Gastroesophageal sphincter (tissue), 4 donors: ENCODE measurements around the gene FOXI3. TPM values are rescaled to one million over a fixed set of nuclear protein-coding genes. Genes with fewer than 3 reads are reported as not detected.

Experiments
- ATAC-seq: fragments of 150-250 bp; one replicate; pipeline ENCODE4 v1.9.1; 2016; ENCODE audit warnings: mild to moderate bottlenecking, moderate library complexity
- H3K27ac ChIP-seq, 4 donors: fragments of 200-600 bp; sonication (generic) in 3 of 4; 1 replicate in 3 of 4; 2 replicates in 1 of 4; pipeline ENCODE4 v1.5.1; 2016 to 2019
- H3K27me3 ChIP-seq: fragments of 200-600 bp; sonication (generic); one replicate; pipeline ENCODE4 v1.5.1; 2019
- H3K36me3 ChIP-seq, 2 donors: fragments of 200-600 bp; sonication (generic); one replicate each; pipeline ENCODE4 v1.5.1; 2019; ENCODE audit warnings: control low read depth in 1 of 2
- H3K4me1 ChIP-seq, 3 donors: fragments of 200-600 bp; sonication (generic); 1 replicate in 2 of 3; 2 replicates in 1 of 3; pipeline ENCODE4 v1.5.1; 2016 to 2019; ENCODE audit warnings: control low read depth in 2 of 3
- H3K4me3 ChIP-seq, 2 donors: fragments of 200-600 bp; sonication (generic); one replicate each; pipeline ENCODE4 v1.5.1; 2019; ENCODE audit warnings: mild to moderate bottlenecking in 1 of 2, moderate library complexity in 1 of 2
- H3K9me3 ChIP-seq, 3 donors: fragments of 200-600 bp; sonication (generic); one replicate each; pipeline ENCODE4 v1.5.1; 2017 to 2019; ENCODE audit warnings: control low read depth in 2 of 3
- CTCF ChIP-seq, 4 experiments: fragments of 200-600 bp in 2 of 4; fragments of 450-650 bp in 2 of 4; sonication (generic) in 1 of 4; IDR thresholded peaks; one replicate each; pipeline ENCODE4 v1.5.1; 2017 to 2019; ENCODE audit warnings: antibody characterized with exemption in 4 of 4, mild to moderate bottlenecking in 2 of 4, moderate library complexity in 2 of 4
- EP300 ChIP-seq: sonication (generic); formaldehyde crosslinking; IDR thresholded peaks from one replicate; pipeline ENCODE4 v1.6.1; 2017; ENCODE audit warnings: antibody characterized with exemption, mild to moderate bottlenecking
- POLR2A ChIP-seq, 2 donors: fragments of 450-650 bp; IDR thresholded peaks; one replicate each; pipeline ENCODE4 v1.6.1; 2017; ENCODE audit warnings: antibody characterized with exemption in 2 of 2, mild to moderate bottlenecking in 2 of 2, moderate library complexity in 1 of 2
- POLR2AphosphoS5 ChIP-seq: sonication (generic); formaldehyde crosslinking; IDR thresholded peaks from one replicate; pipeline ENCODE4 v1.6.1; 2017; ENCODE audit warnings: antibody characterized with exemption
- WGBS, 2 donors: methylation state at CpG; one replicate each; pipeline ENCODE4 v1.1.5; 2018; ENCODE audit warnings: low coverage in 1 of 2; 5-methylcytosine and 5-hydroxymethylcytosine counted together
- small RNA-seq, 4 donors: library from RNA; depleted of rRNA; stranded (forward); fragments of <200 nt; gene quantifications; one replicate each; pipeline ENCODE3, GENCODE V24; 2016
- total RNA-seq, 4 donors: library from RNA; depleted of rRNA; stranded (reverse); fragments of >200 nt; gene quantifications; one replicate each; pipeline ENCODE4 v1.1.0, GENCODE V29; 2016

Gene FOXI3
- total RNA-seq, 4 donors from 2014 or later, result not detected

- no peak overlapping the region for H3K27ac ChIP-seq
- H3K4me1 ChIP-seq, result no peaks in the 10 kb centered on the region
- no peak overlapping the region for H3K4me3 ChIP-seq
- no peak for ATAC-seq
- H3K27me3 ChIP-seq, result peaks cover 13% of the 10 kb centered on the region
- H3K9me3 ChIP-seq, result no peaks in the 10 kb centered on the region
- no peaks in the 10 kb centered on the region for H3K36me3 ChIP-seq
- TF ChIP-seq POLR2A (IDR thresholded peaks at IDR 0.05), result no peak
- TF ChIP-seq CTCF (IDR thresholded peaks at IDR 0.05), result no peak
- no peak for TF ChIP-seq EP300
- TF ChIP-seq POLR2AphosphoS5, result no peak
- WGBS, 2 donors, result 52% methylated on average over 5 of the region's 5 CpGs; no CpG with 5 or more reads in 1 of the 2 donors
Measured at GRCh38 chr2:88398180-88398579, 54.3 kb downstream of the FOXI3 start.

Small RNA genes lying within 50 kb of the gene (small RNA-seq; reads per million reads assigned to genes)
- gene RNU6-1007P, result 0 reads per million in 4 donors

Other genes starting within 250 kb of the FOXI3 start
- gene EIF2AK3, start 174.8 kb upstream of the FOXI3 start, total RNA-seq, result 10 to 100 TPM in 3 of 4 donors, 1 to 10 TPM in 1; 9.6 to 22.0 (median 14.7) TPM
- gene RPIA, start 239.0 kb upstream of the FOXI3 start, total RNA-seq, result 1 to 10 TPM; 4.4 to 7.7 (median 6.6) TPM